HCT116 (cell line): ENCODE measurements around the gene RXRA. TPM values are rescaled to one million over a fixed set of nuclear protein-coding genes. Genes with fewer than 3 reads are reported as not detected.

Source experiments
- ATAC-seq: fragments of 200-7000 bp; cut with Tn5 transposase; 2 replicates; pipeline ENCODE4 v1.9.1; 2020; ENCODE audit warnings: mild to moderate bottlenecking, moderate library complexity
- BruUV-seq: library from RNA; stranded (reverse); fragments of 400-500 nt; replicated peaks from 2 replicates; lab custom pipeline; 2021; lab: Mats Ljungman, UMichigan
- CTCF ChIA-PET: fragments of 300-600 bp; sonication (Branson Sonifier 250); formaldehyde crosslinking; loops from one replicate; lab custom pipeline; 2021; ENCODE audit warnings: antibody characterized with exemption; lab: Charles Lee
- POLR2A ChIA-PET: fragments of 300-600, 350-600 bp; sonication (Branson Sonifier 250); formaldehyde crosslinking; loops from one replicate; lab custom pipeline; 2021; ENCODE audit warnings: antibody characterized with exemption; lab: Charles Lee
- RAD21 ChIA-PET, 2 experiments: fragments of 300-600 bp; sonication (Branson Sonifier 250); formaldehyde crosslinking; loops; one replicate each; lab custom pipeline; 2023; ENCODE audit warnings: low total read pairs in 2 of 2; ENCODE audit not compliant: uncharacterized antibody in 2 of 2, unreplicated experiment in 2 of 2, low non-redundant PET in 1 of 2; lab: Charles Lee
- DNase-seq: peaks from one replicate; pipeline ENCODE4 v3.0.0-alpha.2; 2010; ENCODE audit warnings: low read depth, low spot score
- H2AFZ ChIP-seq: fragments of 200-600 bp; shearing (Covaris generic), sonication (generic); 2 replicates; pipeline ENCODE4 v1.6.1; 2017; ENCODE audit warnings: low read depth, mixed run types, mixed read lengths, antibody characterized with exemption, low read length; ENCODE audit not compliant: poor library complexity, severe bottlenecking
- H3K27ac ChIP-seq: 2 replicates; pipeline ENCODE4 v1.5.1; 2012; ENCODE audit warnings: low read depth, low read length
- H3K27me3 ChIP-seq: fragments of 200-600 bp; sonication (generic); 2 replicates; pipeline ENCODE4 v1.6.1; 2016; ENCODE audit warnings: mixed run types, low read length, mixed read lengths; ENCODE audit not compliant: insufficient read depth
- H3K36me3 ChIP-seq, 2 experiments: fragments of 200-500 bp in 1 of 2; fragments of 200-600 bp in 1 of 2; sonication (Bioruptor generic) in 1 of 2; sonication (generic) in 1 of 2; 2 replicates each; pipeline versions ENCODE4 v1.5.1 to v1.6.1; 2014 to 2016; ENCODE audit warnings: low read length in 2 of 2, inconsistent platforms in 1 of 2, mixed read lengths in 1 of 2, mixed run types in 1 of 2; ENCODE audit not compliant: insufficient read depth in 2 of 2, control insufficient read depth in 1 of 2
- H3K4me1 ChIP-seq, 2 experiments: fragments of 200-600 bp in 1 of 2; sonication (generic) in 1 of 2; 2 replicates each; pipeline versions ENCODE4 v1.5.1 to v1.6.1; 2012 to 2017; ENCODE audit warnings: low read length in 2 of 2, inconsistent platforms in 1 of 2, mild to moderate bottlenecking in 1 of 2, mixed read lengths in 1 of 2, mixed run types in 1 of 2, moderate library complexity in 1 of 2; ENCODE audit not compliant: insufficient read depth in 2 of 2, control insufficient read depth in 1 of 2
- H3K4me2 ChIP-seq: fragments of 200-600 bp; sonication (generic); 2 replicates; pipeline ENCODE4 v1.6.1; 2017; ENCODE audit warnings: mixed run types, low read length, mixed read lengths
- H3K4me3 ChIP-seq, 2 experiments: fragments of 200-600 bp in 1 of 2; sonication (generic) in 1 of 2; replicated peaks in 1 of 2; 2 replicates each; pipeline ENCODE4 v1.5.1; 2011 to 2016; ENCODE audit warnings: low read length in 2 of 2, control low read depth in 1 of 2, low read depth in 1 of 2, mild to moderate bottlenecking in 1 of 2, mixed read lengths in 1 of 2, mixed run types in 1 of 2
- H3K79me2 ChIP-seq: fragments of 200-600 bp; sonication (generic); 2 replicates; pipeline ENCODE4 v1.6.1; 2017; ENCODE audit warnings: mild to moderate bottlenecking, mixed run types, low read length, moderate library complexity, mixed read lengths; ENCODE audit not compliant: insufficient read depth
- H3K9ac ChIP-seq: fragments of 200-600 bp; sonication (generic); 2 replicates; pipeline ENCODE4 v1.6.1; 2016; ENCODE audit warnings: low read length, mixed read lengths
- H3K9me2 ChIP-seq: fragments of 200-600 bp; sonication (generic), shearing (Covaris generic); 2 replicates; pipeline ENCODE4 v1.6.1; 2017; ENCODE audit warnings: mixed run types, mild to moderate bottlenecking, moderate library complexity; ENCODE audit not compliant: insufficient read depth
- H3K9me3 ChIP-seq, 2 experiments: fragments of 200-500 bp in 1 of 2; fragments of 200-600 bp in 1 of 2; sonication (Bioruptor generic) in 1 of 2; sonication (generic) in 1 of 2; 2 replicates each; pipeline ENCODE4 v1.6.1; 2014 to 2017; ENCODE audit warnings: low read length in 2 of 2, mixed read lengths in 2 of 2, inconsistent platforms in 1 of 2, low read depth in 1 of 2, mild to moderate bottlenecking in 1 of 2, mixed run types in 1 of 2, moderate library complexity in 1 of 2; ENCODE audit not compliant: control insufficient read depth in 1 of 2, insufficient read depth in 1 of 2
- H4K20me1 ChIP-seq: fragments of 200-600 bp; sonication (generic), shearing (Covaris generic); 2 replicates; pipeline ENCODE4 v1.6.1; 2017; ENCODE audit warnings: mixed run types, mild to moderate bottlenecking, moderate library complexity; ENCODE audit not compliant: insufficient read depth
- ATF3 ChIP-seq: IDR thresholded peaks from 2 replicates; pipeline ENCODE4 v1.6.1; 2012
- CEBPB ChIP-seq: IDR thresholded peaks from 2 replicates; pipeline ENCODE4 v1.6.1; 2012; ENCODE audit warnings: low read depth
- CTCF ChIP-seq, 3 experiments: fragments of 200-600 bp in 1 of 3; sonication (generic) in 1 of 3; IDR thresholded peaks in 2 of 3; conservative IDR thresholded peaks in 1 of 3; 2 replicates each; pipeline ENCODE4 v1.5.1; 2012 to 2017; ENCODE audit warnings: low read depth in 2 of 3, low read length in 2 of 3, antibody characterized with exemption in 1 of 3, borderline replicate concordance in 1 of 3, control low read depth in 1 of 3, mild to moderate bottlenecking in 1 of 3, mixed read lengths in 1 of 3, mixed run types in 1 of 3, moderate library complexity in 1 of 3; ENCODE audit not compliant: insufficient read depth in 1 of 3
- EGR1 ChIP-seq: IDR thresholded peaks from 2 replicates; pipeline ENCODE4 v1.6.1; 2012; ENCODE audit warnings: low read depth
- ELF1 ChIP-seq: IDR thresholded peaks from 2 replicates; pipeline ENCODE4 v1.6.1; 2012; ENCODE audit warnings: low read depth, borderline replicate concordance
- EZH2 ChIP-seq: fragments of 200-600 bp; sonication (generic); IDR thresholded peaks from 2 replicates; pipeline ENCODE4 v1.6.1; 2017; ENCODE audit warnings: antibody characterized with exemption, mixed run types
- EZH2phosphoT487 ChIP-seq: fragments of 200-600 bp; IDR thresholded peaks from 2 replicates; pipeline ENCODE4 v1.6.1; 2018; ENCODE audit warnings: antibody characterized with exemption, borderline replicate concordance
- FOSL1 ChIP-seq: IDR thresholded peaks from 2 replicates; pipeline ENCODE4 v1.6.1; 2012; ENCODE audit warnings: low read depth
- JUND ChIP-seq: IDR thresholded peaks from 2 replicates; pipeline ENCODE4 v1.6.1; 2012
- MAX ChIP-seq: IDR thresholded peaks from 2 replicates; pipeline ENCODE4 v1.6.1; 2012
- POLR2A ChIP-seq: IDR thresholded peaks from 2 replicates; pipeline ENCODE4 v1.7.0; 2011; ENCODE audit warnings: borderline replicate concordance; ENCODE audit not compliant: insufficient read depth, insufficient read length; ENCODE audit errors: extremely low read depth
- POLR2AphosphoS5 ChIP-seq: IDR thresholded peaks from 2 replicates; pipeline ENCODE4 v1.6.1; 2011; ENCODE audit warnings: mild to moderate bottlenecking, low read depth, low read length, moderate library complexity
- SP1 ChIP-seq: IDR thresholded peaks from 2 replicates; pipeline ENCODE4 v1.6.1; 2012; ENCODE audit warnings: low read depth
- TCF7L2 ChIP-seq: IDR thresholded peaks from 2 replicates; pipeline ENCODE4 v1.7.0; 2011; ENCODE audit warnings: borderline replicate concordance, inconsistent platforms; ENCODE audit not compliant: insufficient read depth, insufficient read length; ENCODE audit errors: extremely low read depth
- ZBTB33 ChIP-seq: IDR thresholded peaks from 2 replicates; pipeline ENCODE4 v1.6.1; 2011; ENCODE audit warnings: mild to moderate bottlenecking, low read length, moderate library complexity; ENCODE audit not compliant: insufficient replicate concordance; ENCODE audit errors: extremely low read depth
- ZFX ChIP-seq: fragments of 450-650 bp; IDR thresholded peaks from 2 replicates; pipeline ENCODE4 v1.6.1; 2017
- ZNF274 ChIP-seq: fragments of 200-500 bp; sonication (Bioruptor generic); IDR thresholded peaks from 2 replicates; pipeline ENCODE4 v1.6.1; 2014; ENCODE audit warnings: mild to moderate bottlenecking, low read depth, low read length, inconsistent platforms
- intact Hi-C: fragments of 100-400 bp; cut with micrococcal nuclease; formaldehyde crosslinking; loops from 2 replicates; pipeline ENCODE4 v1.10.0; 2022
- total RNA-seq: library from RNA; stranded (reverse); gene quantifications from one replicate; pipeline ENCODE4 v1.2.1, GENCODE V29; 2021; ENCODE audit not compliant: unreplicated experiment

The RXRA gene
- total RNA-seq, 1 experiment from 2014 or later = 43.9 TPM

- RAD21 ChIA-PET = no interaction called here
- intact Hi-C loops = no loop called here
- no peak for TF ChIP-seq EZH2
- TF ChIP-seq ELF1 = no peak
- TF ChIP-seq ATF3 = no peak
- no peak for TF ChIP-seq FOSL1
- TF ChIP-seq ZBTB33 = no peak
- TF ChIP-seq, all 23 proteins: peak for 0
- Histone ChIP-seq H4K20me1 (no peaks in the 10 kb centered on the region), H3K4me2 (no peak overlapping the region), H3K79me2 (peaks cover 43% of the 10 kb centered on the region; the same call in 1 of the 2 replicates), H3K36me3 (no peaks in the 10 kb centered on the region), H3K4me3 (no peak overlapping the region), H3K27ac (no peak overlapping the region), H3K9me3 (no peaks in the 10 kb centered on the region), H3K9ac (no peak overlapping the region), H3K4me1 (peaks cover 21 to 25% of the 10 kb centered on the region in 2 experiments; a peak in 2 of 4 replicates), H2AFZ (no peak overlapping the region), H3K27me3 (no peaks in the 10 kb centered on the region), H3K9me2 (no peaks in the 10 kb centered on the region)
- DNase-seq = no peak
- POLR2A ChIA-PET = no interaction called here
- ATAC-seq = no peak
- CTCF ChIA-PET = no interaction called here
- no TSS peak for BruUV-seq
Observed at GRCh38 chr9:134357631-134358025, 31.4 kb downstream of the RXRA start.

- BruUV-seq = no TSS peak
- Histone ChIP-seq H3K9ac (no peak overlapping the region), H3K36me3 (no peaks in the 10 kb centered on the region), H3K9me2 (no peaks in the 10 kb centered on the region), H3K27ac (no peak overlapping the region; the same call in 1 of the 2 replicates), H2AFZ (no peak overlapping the region), H4K20me1 (no peaks in the 10 kb centered on the region), H3K4me2 (no peak overlapping the region), H3K4me1 (peaks cover 21 to 25% of the 10 kb centered on the region in 2 experiments; a peak in 2 of 4 replicates), H3K27me3 (no peaks in the 10 kb centered on the region), H3K9me3 (no peaks in the 10 kb centered on the region), H3K4me3 (no peak overlapping the region), H3K79me2 (peaks cover 41% of the 10 kb centered on the region; the same call in 1 of the 2 replicates)
- ChIA-PET RAD21 (no interaction called here), POLR2A (no interaction called here), CTCF (no interaction called here)
- ATAC-seq (no peak), DNase-seq (no peak)
- intact Hi-C loops = no loop called here
- TF ChIP-seq CEBPB (no peak), MAX (no peak), ELF1 (no peak), POLR2AphosphoS5 (no peak), EZH2 (no peak), SP1 (no peak), ZFX (no peak), ZNF274 (no peak), EZH2phosphoT487 (no peak), JUND (no peak), CTCF (IDR thresholded peaks at IDR 0.05 in 2 of 3, conservative IDR thresholded peaks at IDR 0.05 in 1 of 3; ENCODE audit: borderline replicate concordance in 1 of 3, insufficient read depth in 1 of 3, low read depth in 2 of 3, low read length in 2 of 3) (no peak), FOSL1 (no peak), EGR1 (no peak), POLR2A (no peak), TCF7L2 (no peak)
Observed at GRCh38 chr9:134358026-134358661, 31.9 kb downstream of the RXRA start.
